Epidermal melanocyte (primary cell): ENCODE results near the gene HRG.
"Not testable (repeated sequence)": the region's sequence is repeated elsewhere in the genome, so short reads cannot be mapped to it uniquely, and the experiment has no call there.

Experiments
- DNase-seq: peaks from one replicate; pipeline ENCODE4 v3.0.0; 2011; ENCODE audit warnings: low spot score; ENCODE audit not compliant: insufficient read length

The HRG gene, protein sequence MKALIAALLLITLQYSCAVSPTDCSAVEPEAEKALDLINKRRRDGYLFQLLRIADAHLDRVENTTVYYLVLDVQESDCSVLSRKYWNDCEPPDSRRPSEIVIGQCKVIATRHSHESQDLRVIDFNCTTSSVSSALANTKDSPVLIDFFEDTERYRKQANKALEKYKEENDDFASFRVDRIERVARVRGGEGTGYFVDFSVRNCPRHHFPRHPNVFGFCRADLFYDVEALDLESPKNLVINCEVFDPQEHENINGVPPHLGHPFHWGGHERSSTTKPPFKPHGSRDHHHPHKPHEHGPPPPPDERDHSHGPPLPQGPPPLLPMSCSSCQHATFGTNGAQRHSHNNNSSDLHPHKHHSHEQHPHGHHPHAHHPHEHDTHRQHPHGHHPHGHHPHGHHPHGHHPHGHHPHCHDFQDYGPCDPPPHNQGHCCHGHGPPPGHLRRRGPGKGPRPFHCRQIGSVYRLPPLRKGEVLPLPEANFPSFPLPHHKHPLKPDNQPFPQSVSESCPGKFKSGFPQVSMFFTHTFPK

DNA sequence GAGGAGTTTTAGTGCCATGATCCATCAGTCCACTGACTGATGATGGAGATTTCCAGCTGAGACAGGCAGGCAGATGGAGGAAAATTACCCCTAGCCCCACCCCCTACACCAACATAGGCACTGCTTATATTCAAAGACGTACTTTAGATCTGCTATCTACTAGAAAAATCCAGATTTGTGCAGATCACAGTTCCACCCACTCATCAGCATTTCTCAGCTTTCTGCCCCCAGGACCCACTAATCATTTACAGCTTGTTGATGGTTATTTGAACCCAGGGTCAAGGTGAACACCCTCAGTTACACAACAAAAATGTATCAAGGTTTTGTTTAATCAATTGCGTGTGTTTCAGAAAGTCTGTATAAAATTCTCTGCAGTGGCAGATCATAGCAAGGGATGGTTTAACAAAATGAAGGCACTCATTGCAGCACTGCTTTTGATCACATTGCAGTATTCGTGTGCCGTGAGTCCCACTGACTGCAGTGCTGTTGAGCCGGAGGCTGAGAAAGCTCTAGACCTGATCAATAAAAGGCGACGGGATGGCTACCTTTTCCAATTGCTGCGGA lies at the start of gene HRG:
TSS of gene HRG (plus strand) at position 390 of the 564 bp plus-strand sequence. CDS start at position 408, 18 bp downstream.
- DNase-seq = no peak

DNA sequence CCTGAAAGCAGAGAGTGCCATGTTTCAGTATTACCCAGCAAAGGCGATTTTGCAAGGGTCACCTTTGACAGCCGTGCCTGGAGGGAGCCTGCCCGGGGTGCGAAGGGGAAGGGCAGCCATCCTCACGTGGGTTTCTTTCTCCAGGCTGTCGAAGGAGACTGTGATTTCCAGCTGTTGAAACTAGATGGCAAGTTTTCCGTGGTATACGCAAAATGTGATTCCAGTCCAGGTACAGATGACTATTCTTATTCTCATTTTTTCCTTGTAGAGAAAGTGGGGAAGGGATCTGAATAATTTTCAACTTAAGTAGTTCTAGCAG lies 49.6 kb upstream of the HRG start:
- DNase-seq = no peak

- DNase-seq = peak; percentile 95
These were observed 48.5 kb upstream of the HRG start for GRCh38 chr3:186617036-186617946.

- DNase-seq = no peak
These were observed 47.4 kb upstream of the HRG start for GRCh38 chr3:186618318-186618938.

DNA sequence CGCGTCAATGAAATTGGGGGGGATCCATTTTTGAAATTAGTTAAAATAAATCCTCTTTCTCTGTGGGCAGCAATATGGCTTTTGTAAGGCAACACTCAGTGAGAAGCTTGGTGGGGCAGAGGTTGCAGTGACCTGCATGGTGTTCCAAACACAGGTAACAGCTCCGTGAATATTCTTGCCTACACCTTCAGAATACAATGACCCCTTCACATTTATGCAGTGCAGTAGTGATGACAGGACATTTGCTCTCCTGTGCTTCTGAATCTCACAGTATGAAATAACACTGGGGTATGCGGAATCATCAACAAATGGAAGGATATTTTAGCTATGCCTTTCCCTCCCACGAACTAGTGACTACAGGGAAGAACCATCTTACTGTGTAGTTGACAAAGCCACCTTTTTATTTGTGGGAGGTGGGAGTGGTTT lies 46.0 kb upstream of the HRG start:
- no peak for DNase-seq

DNA sequence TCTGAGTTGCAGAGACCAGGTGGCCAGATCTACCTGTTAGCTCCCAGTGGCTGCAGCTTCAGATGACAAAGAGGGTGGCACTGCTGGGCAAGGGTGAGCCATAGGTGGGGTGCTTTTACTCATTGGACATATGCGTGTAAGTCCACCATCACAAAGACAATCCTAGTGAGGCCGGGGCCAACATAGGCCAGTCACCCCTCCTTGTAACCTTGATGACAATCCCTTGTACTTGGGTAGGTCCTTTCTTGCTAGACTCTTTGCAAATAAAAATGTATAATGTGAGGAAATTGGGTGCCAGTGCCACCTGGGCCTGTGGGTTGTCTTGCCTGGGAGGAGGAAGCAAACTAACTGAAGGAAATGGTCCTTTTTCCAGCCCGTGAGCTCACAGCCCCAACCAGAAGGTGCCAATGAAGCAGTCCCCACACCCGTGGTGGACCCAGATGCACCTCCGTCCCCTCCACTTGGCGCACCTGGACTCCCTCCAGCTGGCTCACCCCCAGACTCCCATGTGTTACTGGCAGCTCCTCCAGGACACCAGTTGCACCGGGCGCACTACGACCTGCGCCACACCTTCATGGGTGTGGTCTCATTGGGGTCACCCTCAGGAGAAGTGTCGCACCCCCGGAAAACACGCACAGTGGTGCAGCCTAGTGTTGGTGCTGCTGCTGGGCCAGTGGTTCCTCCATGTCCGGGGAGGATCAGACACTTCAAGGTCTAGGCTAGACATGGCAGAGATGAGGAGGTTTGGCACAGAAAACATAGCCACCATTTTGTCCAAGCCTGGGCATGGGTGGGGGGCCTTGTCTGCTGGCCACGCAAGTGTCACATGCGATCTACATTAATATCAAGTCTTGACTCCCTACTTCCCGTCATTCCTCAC lies 45.4 kb upstream of the HRG start:
- no peak for DNase-seq

GRCh38 chr3:186621894-186622650 lies 43.7 kb upstream of the HRG start:
- DNase-seq = no peak

- no peak for DNase-seq
These were observed 43.0 kb upstream of the HRG start for GRCh38 chr3:186622651-186623310.

DNA sequence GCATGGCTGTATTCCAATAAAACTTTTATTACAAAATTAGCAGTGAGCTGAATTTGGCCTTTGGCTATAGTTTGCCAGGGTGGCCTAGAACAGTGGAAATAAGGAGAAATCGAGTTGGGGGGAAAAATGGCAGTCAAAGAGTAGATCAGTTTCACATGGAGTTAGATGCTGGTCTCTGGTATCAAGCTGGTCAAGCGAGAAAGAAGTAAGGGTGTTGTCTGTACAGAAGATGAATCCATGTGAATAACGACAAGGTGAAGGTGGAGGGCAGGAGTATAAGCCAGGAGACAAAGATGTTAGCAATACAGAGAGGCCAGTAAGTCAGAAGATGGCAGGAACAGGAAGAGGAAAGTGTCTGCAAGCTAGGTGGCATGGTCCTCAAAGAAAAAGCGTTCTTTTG lies 41.2 kb upstream of the HRG start:
- DNase-seq = no peak

- DNase-seq = no peak
These were observed 40.2 kb upstream of the HRG start for GRCh38 chr3:186625600-186626042.

DNA sequence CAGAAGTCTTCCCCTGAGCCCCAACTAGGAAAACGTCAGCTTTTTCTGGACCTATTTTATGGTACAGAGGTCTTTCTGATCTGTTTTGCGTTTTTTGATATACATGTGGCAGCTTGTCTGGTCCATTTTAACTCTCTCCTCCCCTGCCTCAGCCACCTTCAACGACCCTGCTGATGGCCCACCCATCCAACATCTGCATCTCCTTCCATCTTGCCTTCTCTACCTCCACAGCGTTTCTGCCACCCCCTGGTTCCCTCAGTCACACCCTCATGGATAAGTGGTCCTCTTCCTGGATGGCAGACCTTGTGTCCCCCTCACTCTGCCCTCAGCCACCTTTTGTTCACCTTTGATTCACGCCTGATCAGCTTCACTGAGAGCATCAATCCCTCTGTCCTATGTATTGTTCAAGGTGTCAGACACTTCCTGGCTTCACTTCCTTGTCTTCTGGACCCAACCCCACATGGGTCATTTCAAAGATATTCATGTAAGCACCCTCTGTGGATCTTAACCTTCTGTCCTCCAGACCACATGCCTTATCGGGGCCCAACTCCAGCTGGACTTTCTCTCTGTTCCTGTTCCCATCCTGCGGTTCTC lies 39.5 kb upstream of the HRG start:
- DNase-seq = no peak

DNA sequence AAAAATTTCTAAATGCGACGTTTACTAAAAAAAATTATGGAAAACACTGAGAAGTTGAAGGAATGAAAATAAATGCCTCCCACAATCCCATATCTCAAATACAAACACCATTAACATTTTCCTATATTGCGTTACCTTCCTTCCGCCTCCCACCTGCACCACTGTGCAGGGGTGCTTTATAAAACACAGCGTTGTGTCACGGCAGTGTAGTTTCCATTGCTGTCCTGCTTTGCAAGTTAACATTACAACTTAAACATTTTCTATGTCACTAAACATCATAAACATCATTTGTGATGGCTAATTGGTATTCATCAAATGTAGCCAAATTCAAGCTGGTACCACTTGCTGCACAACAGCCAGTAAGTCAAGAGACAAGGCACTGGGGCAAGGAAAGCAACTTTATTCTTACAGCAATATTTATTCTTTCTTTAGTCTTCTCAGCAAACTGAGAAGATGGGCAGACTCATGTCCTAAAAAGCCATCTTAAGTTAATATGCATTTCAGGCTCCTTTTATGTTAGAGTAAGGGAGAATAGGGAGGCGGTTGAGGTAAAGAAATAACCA lies 37.9 kb upstream of the HRG start:
- no peak for DNase-seq

DNA sequence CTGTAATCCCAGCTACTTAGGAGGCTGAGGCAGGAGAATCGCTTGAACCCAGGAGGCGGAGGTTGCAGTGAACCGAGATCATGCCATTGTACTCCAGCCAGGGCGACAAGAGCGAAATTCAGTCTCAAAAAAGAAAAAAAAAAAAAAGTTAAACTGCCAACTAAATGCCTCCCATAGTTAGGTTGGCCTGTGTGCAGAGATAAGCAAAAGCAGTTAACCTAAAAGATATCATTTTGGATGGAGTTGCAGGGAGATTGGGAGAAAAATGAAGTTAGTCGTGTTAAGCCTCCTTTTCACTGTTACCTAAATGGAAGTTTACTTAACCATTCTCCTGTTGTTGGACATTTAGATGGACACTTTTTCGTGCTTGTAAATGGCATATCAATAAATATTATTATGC lies 37.1 kb upstream of the HRG start:
- DNase-seq = no peak

DNA sequence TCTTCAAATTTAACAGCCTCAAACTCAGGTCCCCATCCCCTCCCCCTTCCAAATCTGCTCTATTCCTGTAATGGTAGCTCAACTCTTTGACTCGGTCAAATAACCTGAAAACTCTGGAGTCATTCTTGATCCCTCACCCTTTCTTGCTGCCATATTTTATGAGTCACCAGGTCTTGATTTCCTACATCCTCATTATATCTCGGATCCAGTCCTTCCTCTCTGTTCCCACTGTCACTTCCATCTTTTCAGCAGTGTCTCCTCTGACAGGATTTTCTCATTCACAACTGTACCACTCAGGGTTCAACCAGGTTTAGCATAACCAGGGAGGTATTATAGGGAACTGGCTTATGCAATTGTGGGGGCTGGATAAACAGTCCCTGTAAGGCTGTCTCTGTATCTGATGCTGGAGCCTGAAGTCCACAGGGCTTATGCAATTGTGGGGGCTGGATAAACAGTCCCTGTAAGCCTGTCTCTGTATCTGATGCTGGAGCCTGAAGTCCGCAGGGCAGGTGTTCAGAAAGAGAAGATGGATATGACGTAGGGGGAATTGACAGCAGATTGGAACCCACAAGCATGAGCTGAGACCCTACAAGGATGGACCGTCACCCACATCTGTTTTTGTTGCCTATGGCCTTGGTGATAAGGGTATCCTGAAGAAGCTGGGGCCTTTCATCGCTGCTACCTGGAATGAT lies 34.7 kb upstream of the HRG start:
- DNase-seq = no peak

- DNase-seq = no peak
These were observed 32.3 kb upstream of the HRG start for GRCh38 chr3:186633481-186633880.

GRCh38 chr3:186634207-186634606 lies 31.6 kb upstream of the HRG start:
- DNase-seq = not testable (repeated sequence)

DNA sequence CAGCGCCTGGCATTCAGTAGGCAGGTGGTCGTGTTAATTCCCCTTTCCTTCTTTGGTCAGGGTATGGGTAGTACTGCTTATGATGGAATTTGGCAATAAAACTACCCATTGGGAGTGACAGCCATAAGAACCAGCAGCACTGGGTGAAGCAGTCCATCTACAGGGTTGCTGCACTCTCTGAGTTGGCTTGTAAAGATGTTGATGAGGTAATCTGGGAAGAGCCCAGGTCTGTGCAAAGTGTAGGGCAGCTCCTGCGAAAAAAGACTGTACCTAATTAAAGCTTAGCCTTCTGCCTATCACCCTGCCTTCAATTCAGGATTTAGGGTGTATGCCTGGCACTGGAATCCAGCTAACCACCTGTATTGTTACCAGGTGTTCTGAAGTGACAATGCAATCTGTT lies 30.3 kb upstream of the HRG start:
- DNase-seq = no peak

DNA sequence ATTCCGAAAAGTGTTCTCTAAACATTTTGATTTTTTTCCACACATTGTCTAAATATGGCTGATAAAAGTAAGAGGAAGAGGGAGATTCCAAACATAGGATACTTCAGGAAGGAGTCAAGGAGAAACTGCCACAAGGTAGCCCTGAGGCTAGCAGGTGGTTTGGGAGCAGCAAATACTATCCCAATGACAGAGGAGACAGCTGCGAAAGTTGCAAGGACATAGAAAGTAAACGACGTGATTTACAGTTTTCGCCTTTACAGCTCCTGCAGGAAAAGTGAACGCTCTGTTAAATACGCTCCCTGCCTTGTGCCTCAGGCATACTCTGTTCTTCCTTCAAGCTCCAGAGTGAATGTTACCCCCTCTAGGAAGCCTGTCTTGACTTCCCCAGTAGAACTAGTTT lies 29.3 kb upstream of the HRG start:
- DNase-seq = no peak
